Ishikawa (cell line): ENCODE data around the gene PPP1CB.

Experiments
- CEBPB ChIP-seq: IDR thresholded peaks from 2 replicates; pipeline ENCODE4 v1.6.1; 2012
- CREB1 ChIP-seq: IDR thresholded peaks from 2 replicates; pipeline ENCODE4 v1.6.1; 2012; ENCODE audit warnings: low read depth
- EGR1 ChIP-seq: IDR thresholded peaks from 2 replicates; pipeline ENCODE4 v1.6.1; 2012
- EP300 ChIP-seq: IDR thresholded peaks from 2 replicates; pipeline ENCODE4 v1.6.1; 2012; ENCODE audit warnings: borderline replicate concordance
- FOXM1 ChIP-seq: IDR thresholded peaks from 2 replicates; pipeline ENCODE4 v1.6.1; 2012; ENCODE audit warnings: low read depth, borderline replicate concordance
- MAX ChIP-seq: IDR thresholded peaks from 2 replicates; pipeline ENCODE4 v1.6.1; 2012
- NFIC ChIP-seq: IDR thresholded peaks from 2 replicates; pipeline ENCODE4 v1.6.1; 2012
- RAD21 ChIP-seq: IDR thresholded peaks from 2 replicates; pipeline ENCODE4 v1.6.1; 2012; ENCODE audit warnings: low read depth
- REST ChIP-seq: IDR thresholded peaks from 2 replicates; pipeline ENCODE4 v1.6.1; 2012; ENCODE audit warnings: low read depth, mild to moderate bottlenecking
- TAF1 ChIP-seq: IDR thresholded peaks from 2 replicates; pipeline ENCODE4 v1.6.1; 2012; ENCODE audit warnings: low read depth, mild to moderate bottlenecking
- TCF12 ChIP-seq: IDR thresholded peaks from 2 replicates; pipeline ENCODE4 v1.6.1; 2012; ENCODE audit warnings: low read depth
- TEAD4 ChIP-seq: IDR thresholded peaks from 2 replicates; pipeline ENCODE4 v1.6.1; 2012
- USF1 ChIP-seq: IDR thresholded peaks from 2 replicates; pipeline ENCODE4 v1.6.1; 2012
- YY1 ChIP-seq: IDR thresholded peaks from 2 replicates; pipeline ENCODE4 v1.6.1; 2012; ENCODE audit warnings: low read depth
- ZBTB7A ChIP-seq: IDR thresholded peaks from 2 replicates; pipeline ENCODE4 v1.6.1; 2012; ENCODE audit warnings: low read depth

PPP1CB gene

GRCh38 chr2:28707592-28707991, 44.0 kb upstream of the PPP1CB start:
- TF ChIP-seq TEAD4 (no peak), USF1 (no peak), NFIC (no peak), MAX (no peak)

- TF ChIP-seq RAD21, result no peak
- no peak for TF ChIP-seq USF1
- no peak for TF ChIP-seq CEBPB
- no peak for TF ChIP-seq REST
- no peak for TF ChIP-seq TEAD4
- no peak for TF ChIP-seq YY1
- TF ChIP-seq FOXM1, result no peak
- TF ChIP-seq NFIC, result no peak
- TF ChIP-seq CREB1, result no peak
- TF ChIP-seq ZBTB7A, result no peak
- TF ChIP-seq MAX, result no peak
- no peak for TF ChIP-seq TAF1
- TF ChIP-seq EP300, result no peak
- no peak for TF ChIP-seq TCF12
- TF ChIP-seq EGR1, result no peak
These were observed 42.5 kb upstream of the PPP1CB start for GRCh38 chr2:28709101-28709500.

- TF ChIP-seq ZBTB7A (no peak), CEBPB (no peak), MAX (no peak), CREB1 (no peak), FOXM1 (no peak), RAD21 (no peak), TEAD4 (no peak), USF1 (no peak), TCF12 (no peak), TAF1 (no peak), EGR1 (no peak), NFIC (no peak), REST (no peak), YY1 (no peak), EP300 (no peak)
These were observed 41.1 kb upstream of the PPP1CB start for GRCh38 chr2:28710545-28710944.

GRCh38 chr2:28713577-28714298, 37.9 kb upstream of the PPP1CB start:
- TF ChIP-seq USF1, result no peak
- no peak for TF ChIP-seq FOXM1
- no peak for TF ChIP-seq ZBTB7A
- TF ChIP-seq REST, result no peak
- no peak for TF ChIP-seq CEBPB
- TF ChIP-seq EGR1, result no peak
- TF ChIP-seq NFIC, result no peak
- no peak for TF ChIP-seq CREB1
- TF ChIP-seq TCF12, result no peak
